ENCODE measurements around the gene GPLD1.

GPLD1 gene

DNA sequence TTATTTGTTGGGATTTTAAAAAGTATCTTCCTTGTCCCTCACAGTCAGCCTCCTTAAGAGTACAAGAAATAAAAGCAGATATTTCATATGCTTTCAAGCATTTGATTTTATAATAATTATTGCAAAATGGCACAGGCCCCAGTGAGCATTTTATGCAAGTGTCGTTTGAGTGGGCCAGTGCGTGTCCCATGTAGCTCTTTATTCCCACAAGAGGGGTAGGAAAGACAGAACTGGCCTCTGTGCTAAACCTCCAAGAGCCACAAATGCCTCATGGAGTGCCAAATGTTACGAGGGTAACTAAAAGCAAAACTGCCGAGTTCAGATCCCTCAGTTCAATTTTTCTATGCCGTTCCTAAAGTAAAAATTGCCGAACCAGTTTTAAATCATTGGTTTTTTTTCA, 12.7 kb downstream of the GPLD1 start:
- no peaks in the 10 kb centered on the region for H3K9me3 ChIP-seq (ENCODE audit: insufficient read depth, low read length)
- no peaks in the 10 kb centered on the region for H3K27me3 ChIP-seq (ENCODE audit: low read length)
- no peaks in the 10 kb centered on the region for H3K79me2 ChIP-seq (ENCODE audit: insufficient read depth, low read length)
- H3K27ac ChIP-seq (ENCODE audit: low read depth, low read length), result no peak overlapping the region
- no peaks in the 10 kb centered on the region for H3F3A ChIP-seq (ENCODE audit: insufficient read depth)
- no peak overlapping the region for H3K4me2 ChIP-seq (ENCODE audit: low read depth, low read length, poor library complexity, severe bottlenecking)
- no peak overlapping the region for H2AFZ ChIP-seq (ENCODE audit: low read depth, low read length, severe bottlenecking)
- no peaks in the 10 kb centered on the region for H3K9me2 ChIP-seq (replicated peaks; ENCODE audit: insufficient read depth, low read length)
- H3K36me3 ChIP-seq (ENCODE audit: low read length), result no peaks in the 10 kb centered on the region
- H3K9ac ChIP-seq (ENCODE audit: low read length), result no peak overlapping the region
- TF ChIP-seq EZH2phosphoT487 (conservative IDR thresholded peaks at IDR 0.05; ENCODE audit: low read length), result no peak
- TF ChIP-seq, protein P1, sequence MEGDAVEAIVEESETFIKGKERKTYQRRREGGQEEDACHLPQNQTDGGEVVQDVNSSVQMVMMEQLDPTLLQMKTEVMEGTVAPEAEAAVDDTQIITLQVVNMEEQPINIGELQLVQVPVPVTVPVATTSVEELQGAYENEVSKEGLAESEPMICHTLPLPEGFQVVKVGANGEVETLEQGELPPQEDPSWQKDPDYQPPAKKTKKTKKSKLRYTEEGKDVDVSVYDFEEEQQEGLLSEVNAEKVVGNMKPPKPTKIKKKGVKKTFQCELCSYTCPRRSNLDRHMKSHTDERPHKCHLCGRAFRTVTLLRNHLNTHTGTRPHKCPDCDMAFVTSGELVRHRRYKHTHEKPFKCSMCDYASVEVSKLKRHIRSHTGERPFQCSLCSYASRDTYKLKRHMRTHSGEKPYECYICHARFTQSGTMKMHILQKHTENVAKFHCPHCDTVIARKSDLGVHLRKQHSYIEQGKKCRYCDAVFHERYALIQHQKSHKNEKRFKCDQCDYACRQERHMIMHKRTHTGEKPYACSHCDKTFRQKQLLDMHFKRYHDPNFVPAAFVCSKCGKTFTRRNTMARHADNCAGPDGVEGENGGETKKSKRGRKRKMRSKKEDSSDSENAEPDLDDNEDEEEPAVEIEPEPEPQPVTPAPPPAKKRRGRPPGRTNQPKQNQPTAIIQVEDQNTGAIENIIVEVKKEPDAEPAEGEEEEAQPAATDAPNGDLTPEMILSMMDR (IDR thresholded peaks at IDR 0.05; ENCODE audit: insufficient read depth, low read length, poor library complexity, severe bottlenecking), result no peak
- H4K20me1 ChIP-seq (ENCODE audit: low read depth, low read length), result no peaks in the 10 kb centered on the region
- H3K4me3 ChIP-seq (ENCODE audit: insufficient read depth, low read length, poor library complexity, severe bottlenecking), result no peak overlapping the region

DNA sequence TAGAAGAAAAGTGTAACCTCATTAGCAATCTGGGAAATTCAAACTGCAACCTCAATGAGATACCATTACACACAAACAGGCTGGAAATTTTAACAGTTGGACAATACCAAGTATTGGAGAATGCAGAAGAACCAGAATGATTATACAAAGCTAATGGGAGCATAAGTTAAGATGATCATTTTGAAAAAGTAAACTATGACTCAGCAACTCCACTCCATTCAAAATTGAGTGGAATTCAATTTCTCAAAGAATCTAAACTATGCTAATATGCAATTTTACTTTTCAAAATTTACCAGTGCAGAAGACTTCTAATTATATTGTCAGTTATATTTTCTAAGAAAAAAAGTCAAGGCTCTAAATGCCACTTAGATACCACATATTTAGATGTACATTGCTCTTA, 17.2 kb downstream of the GPLD1 start:
- Histone ChIP-seq H3K9me2 (replicated peaks; ENCODE audit: insufficient read depth, low read length) (no peaks in the 10 kb centered on the region), H3K79me2 (ENCODE audit: insufficient read depth, low read length) (no peaks in the 10 kb centered on the region)

DNA sequence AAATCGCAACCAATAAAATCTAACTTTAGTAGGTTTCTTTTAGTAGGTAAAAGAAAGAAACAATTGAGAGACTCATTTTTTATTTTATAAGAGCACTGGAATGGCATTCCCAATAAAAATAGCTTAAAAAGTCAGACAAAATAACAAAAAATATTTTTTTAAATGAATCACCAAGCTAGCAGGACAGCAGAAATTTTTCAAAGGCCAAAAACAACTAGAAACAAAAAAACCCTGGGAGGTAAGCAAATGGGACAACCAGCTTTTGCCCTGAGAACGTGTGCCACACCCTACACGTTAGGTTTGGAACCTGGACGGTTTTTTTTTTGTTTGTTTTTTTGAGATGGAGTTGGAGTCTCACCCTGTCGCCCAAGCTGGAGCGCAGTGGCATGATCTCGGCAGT, 19.6 kb downstream of the GPLD1 start:
- no peaks in the 10 kb centered on the region for H3K27me3 ChIP-seq (ENCODE audit: low read length)
- H3K9me3 ChIP-seq (ENCODE audit: insufficient read depth, low read length), result no peaks in the 10 kb centered on the region
- TF ChIP-seq, protein P1 (IDR thresholded peaks at IDR 0.05; ENCODE audit: insufficient read depth, low read length, poor library complexity, severe bottlenecking), result no peak
- no peak for TF ChIP-seq EZH2phosphoT487 (conservative IDR thresholded peaks at IDR 0.05; ENCODE audit: low read length)
- no peak overlapping the region for H3K4me2 ChIP-seq (ENCODE audit: low read depth, low read length, poor library complexity, severe bottlenecking)
- H3K9ac ChIP-seq (ENCODE audit: low read length), result no peak overlapping the region
- no peak overlapping the region for H2AFZ ChIP-seq (ENCODE audit: low read depth, low read length, severe bottlenecking)
- no peaks in the 10 kb centered on the region for H3K79me2 ChIP-seq (ENCODE audit: insufficient read depth, low read length)
- H4K20me1 ChIP-seq (ENCODE audit: low read depth, low read length), result no peaks in the 10 kb centered on the region
- no peaks in the 10 kb centered on the region for H3K9me2 ChIP-seq (replicated peaks; ENCODE audit: insufficient read depth, low read length)
- no peaks in the 10 kb centered on the region for H3F3A ChIP-seq (ENCODE audit: insufficient read depth)
- H3K27ac ChIP-seq (ENCODE audit: low read depth, low read length), result no peak overlapping the region
- H3K4me3 ChIP-seq (ENCODE audit: insufficient read depth, low read length, poor library complexity, severe bottlenecking), result no peak overlapping the region
- no peaks in the 10 kb centered on the region for H3K36me3 ChIP-seq (ENCODE audit: low read length)

More for the DNA sequence above, 17.2 kb downstream of the GPLD1 start:
- no peaks in the 10 kb centered on the region for H4K20me1 ChIP-seq (ENCODE audit: low read depth, low read length)
- no peak overlapping the region for H3K4me3 ChIP-seq (ENCODE audit: insufficient read depth, low read length, poor library complexity, severe bottlenecking)
- no peak overlapping the region for H3K27ac ChIP-seq (ENCODE audit: low read depth, low read length)
- no peaks in the 10 kb centered on the region for H3F3A ChIP-seq (ENCODE audit: insufficient read depth)
- no peak overlapping the region for H3K9ac ChIP-seq (ENCODE audit: low read length)
- H3K36me3 ChIP-seq (ENCODE audit: low read length), result no peaks in the 10 kb centered on the region
- H3K27me3 ChIP-seq (ENCODE audit: low read length), result no peaks in the 10 kb centered on the region
- no peak for TF ChIP-seq EZH2phosphoT487 (conservative IDR thresholded peaks at IDR 0.05; ENCODE audit: low read length)
- TF ChIP-seq, protein P1 (IDR thresholded peaks at IDR 0.05; ENCODE audit: insufficient read depth, low read length, poor library complexity, severe bottlenecking), result no peak
- H3K4me2 ChIP-seq (ENCODE audit: low read depth, low read length, poor library complexity, severe bottlenecking), result no peak overlapping the region
- H3K9me3 ChIP-seq (ENCODE audit: insufficient read depth, low read length), result no peaks in the 10 kb centered on the region
- H2AFZ ChIP-seq (ENCODE audit: low read depth, low read length, severe bottlenecking), result no peak overlapping the region

All from SU-DHL-6 (cell line).